Right kidney (tissue), 1 donor: Measurements from ENCODE around the gene SSBP4.

Source experiments
- DNase-seq: peaks from one replicate; pipeline ENCODE4 v3.0.0-alpha.2; 2016

SSBP4 gene

GRCh38 chr19:18419699-18420460, 682 bp downstream of the SSBP4 start:
- DNase-seq = no peak

- peak; percentile 4 for DNase-seq
These were observed 1.7 kb downstream of the SSBP4 start for GRCh38 chr19:18420930-18421329.

- no peak for DNase-seq
These were observed 2.3 kb downstream of the SSBP4 start for GRCh38 chr19:18421371-18421959.

GRCh38 chr19:18422530-18423191, 3.5 kb downstream of the SSBP4 start:
- DNase-seq = no peak

- DNase-seq = peak; percentile 6
These were observed 4.2 kb downstream of the SSBP4 start for GRCh38 chr19:18423258-18424020.

GRCh38 chr19:18424122-18424889, 5.1 kb downstream of the SSBP4 start:
- DNase-seq = no peak

- DNase-seq = peak; percentile 7
These were observed 5.8 kb downstream of the SSBP4 start for GRCh38 chr19:18424890-18425514.

GRCh38 chr19:18425515-18426415, 6.6 kb downstream of the SSBP4 start:
- DNase-seq = no peak

GRCh38 chr19:18426416-18426767, 7.2 kb downstream of the SSBP4 start:
- DNase-seq = no peak

- DNase-seq = no peak
These were observed 8.0 kb downstream of the SSBP4 start for GRCh38 chr19:18427080-18427742.

GRCh38 chr19:18427743-18428113, 8.5 kb downstream of the SSBP4 start:
- DNase-seq = no peak

GRCh38 chr19:18428173-18428786, 9.1 kb downstream of the SSBP4 start:
- peak; percentile 33 for DNase-seq

- peak; percentile 88 for DNase-seq
These were observed 9.8 kb downstream of the SSBP4 start for GRCh38 chr19:18428787-18429674.

GRCh38 chr19:18429717-18430416, 10.7 kb downstream of the SSBP4 start:
- peak; percentile 21 for DNase-seq

- DNase-seq = peak; percentile 12
These were observed 11.4 kb downstream of the SSBP4 start for GRCh38 chr19:18430417-18431144.

- DNase-seq = peak; percentile 37
These were observed 12.4 kb downstream of the SSBP4 start for GRCh38 chr19:18431351-18432197.
